H1 (cell line): ENCODE results near the gene GFOD1. TPM values are rescaled to one million over a fixed set of nuclear protein-coding genes. Genes with fewer than 3 reads are reported as not detected.
"Not testable (repeated sequence)": the region's sequence is repeated elsewhere in the genome, so short reads cannot be mapped to it uniquely, and the experiment has no call there.

ENCODE experiments used
- CTCF ChIA-PET: fragments of 300-600 bp; sonication (Branson Sonifier 250); formaldehyde crosslinking; loops from one replicate; lab custom pipeline; 2021; ENCODE audit not compliant: partially characterized antibody; lab: Charles Lee
- POLR2A ChIA-PET: fragments of 300-600 bp; sonication (Branson Sonifier 250); formaldehyde crosslinking; loops from one replicate; lab custom pipeline; 2021; ENCODE audit warnings: inconsistent platforms; ENCODE audit not compliant: partially characterized antibody; lab: Charles Lee
- DNase-seq, 2 experiments: peaks; one replicate each; pipeline versions ENCODE4 v3.0.0 to v3.0.0-alpha.2; 2010 to 2022; ENCODE audit warnings: low spot score in 2 of 2, low read depth in 1 of 2, mixed read lengths in 1 of 2
- FAIRE-seq: peaks from 2 replicates; lab custom pipeline; 2011; peaks lifted over from hg19 to GRCh38; lab: Jason Lieb, UNC
- H2AFZ ChIP-seq: 2 replicates; pipeline ENCODE4 v1.8.1; 2012; ENCODE audit warnings: low read length, inconsistent platforms
- H2AK5ac ChIP-seq: 2 replicates; pipeline ENCODE4 v1.6.1; 2013; ENCODE audit warnings: low read depth, low read length
- H2BK120ac ChIP-seq: replicated peaks from 2 replicates; pipeline ENCODE3; 2013; ENCODE audit warnings: low read depth, low read length, inconsistent platforms
- H2BK12ac ChIP-seq: 2 replicates; pipeline ENCODE4 v1.6.1; 2013; ENCODE audit warnings: low read depth, low read length
- H2BK15ac ChIP-seq: 2 replicates; pipeline ENCODE4 v1.6.1; 2013; ENCODE audit warnings: low read length
- H2BK20ac ChIP-seq: 2 replicates; pipeline ENCODE4 v1.6.1; 2013; ENCODE audit warnings: low read length
- H2BK5ac ChIP-seq: 2 replicates; pipeline ENCODE4 v1.6.1; 2013; ENCODE audit warnings: low read depth, low read length
- H3K14ac ChIP-seq: 2 replicates; pipeline ENCODE4 v1.6.1; 2013; ENCODE audit warnings: inconsistent platforms; ENCODE audit not compliant: insufficient read length
- H3K18ac ChIP-seq: 2 replicates; pipeline ENCODE4 v1.6.1; 2013; ENCODE audit warnings: low read length; ENCODE audit errors: extremely low read depth
- H3K23ac ChIP-seq: 2 replicates; pipeline ENCODE4 v1.6.1; 2013; ENCODE audit warnings: inconsistent platforms; ENCODE audit not compliant: insufficient read length
- H3K23me2 ChIP-seq: 2 replicates; pipeline ENCODE4 v1.6.1; 2013; ENCODE audit warnings: low read depth, low read length
- H3K27ac ChIP-seq: 2 replicates; pipeline ENCODE4 v1.6.1; 2011; ENCODE audit warnings: low read depth, low read length, inconsistent platforms
- H3K27me3 ChIP-seq, 4 experiments: replicated peaks in 1 of 4; 1 replicate in 1 of 4; 2 replicates in 3 of 4; pipeline versions ENCODE4 v1.6.1 to v1.8.1; 2011 to 2013; ENCODE audit warnings: low read length in 3 of 4, mild to moderate bottlenecking in 3 of 4, inconsistent platforms in 2 of 4, mixed read lengths in 2 of 4, moderate library complexity in 1 of 4; ENCODE audit not compliant: control insufficient read depth in 3 of 4, insufficient read depth in 3 of 4; ENCODE audit errors: extremely low read depth in 1 of 4
- H3K36me3 ChIP-seq, 4 experiments: 2 replicates each; pipeline versions ENCODE4 v1.6.1 to v1.8.1; 2011 to 2013; ENCODE audit warnings: mild to moderate bottlenecking in 4 of 4, low read length in 3 of 4, moderate library complexity in 2 of 4, control low read depth in 1 of 4, inconsistent platforms in 1 of 4; ENCODE audit not compliant: insufficient read depth in 4 of 4, control insufficient read depth in 2 of 4
- H3K4ac ChIP-seq: replicated peaks from 2 replicates; pipeline ENCODE3; 2013; ENCODE audit warnings: low read length, low read depth, mixed read lengths, inconsistent platforms; ENCODE audit not compliant: insufficient read length
- H3K4me1 ChIP-seq, 4 experiments: replicated peaks in 1 of 4; 1 replicate in 1 of 4; 2 replicates in 3 of 4; pipeline versions ENCODE4 v1.6.1 to v1.8.1; 2011 to 2013; ENCODE audit warnings: low read length in 3 of 4, inconsistent platforms in 2 of 4, mixed read lengths in 1 of 4; ENCODE audit not compliant: insufficient read depth in 4 of 4, control insufficient read depth in 3 of 4
- H3K4me2 ChIP-seq, 2 experiments: 2 replicates each; pipeline versions ENCODE4 v1.6.1 to v1.8.1; 2011 to 2013; ENCODE audit warnings: low read depth in 2 of 2, low read length in 2 of 2, control low read depth in 1 of 2, inconsistent platforms in 1 of 2, mild to moderate bottlenecking in 1 of 2; ENCODE audit not compliant: insufficient read depth in 1 of 2
- H3K4me3 ChIP-seq, 4 experiments: fragments of 200-600, 300-600 bp in 1 of 4; sonication (generic), shearing (Covaris generic), sonication (Bioruptor Twin) in 1 of 4; 2 replicates each; pipeline versions ENCODE4 v1.5.1 to v1.8.1; 2011 to 2016; ENCODE audit warnings: low read length in 4 of 4, low read depth in 3 of 4, control low read depth in 2 of 4, inconsistent platforms in 2 of 4, mild to moderate bottlenecking in 2 of 4, mixed read lengths in 1 of 4, moderate library complexity in 1 of 4; ENCODE audit not compliant: insufficient read depth in 2 of 4; ENCODE audit errors: extremely low read depth in 1 of 4
- H3K56ac ChIP-seq: replicated peaks from 2 replicates; pipeline ENCODE3; 2013; ENCODE audit warnings: low read depth, mild to moderate bottlenecking, mixed read lengths, low read length, inconsistent platforms; ENCODE audit not compliant: insufficient read length
- H3K79me1 ChIP-seq: 2 replicates; pipeline ENCODE4 v1.6.1; 2013; ENCODE audit warnings: low read depth, low read length, control low read depth
- H3K79me2 ChIP-seq, 2 experiments: 2 replicates each; pipeline versions ENCODE4 v1.6.1 to v1.8.1; 2012 to 2013; ENCODE audit warnings: low read length in 2 of 2, mild to moderate bottlenecking in 2 of 2, inconsistent platforms in 1 of 2; ENCODE audit not compliant: insufficient read depth in 2 of 2, control insufficient read depth in 1 of 2
- H3K9ac ChIP-seq, 4 experiments: replicated peaks in 1 of 4; 1 replicate in 1 of 4; 2 replicates in 3 of 4; pipeline versions ENCODE4 v1.6.1 to v1.8.1; 2011 to 2013; ENCODE audit warnings: low read depth in 3 of 4, low read length in 3 of 4, control low read depth in 2 of 4, mild to moderate bottlenecking in 2 of 4, moderate library complexity in 2 of 4, inconsistent platforms in 1 of 4; ENCODE audit errors: extremely low read depth in 1 of 4
- H3K9me3 ChIP-seq, 2 experiments: 2 replicates each; pipeline versions ENCODE4 v1.6.1 to v1.8.1; 2012 to 2013; ENCODE audit warnings: mild to moderate bottlenecking in 2 of 2, moderate library complexity in 2 of 2, control low read depth in 1 of 2, inconsistent platforms in 1 of 2, low read depth in 1 of 2, low read length in 1 of 2, mixed read lengths in 1 of 2; ENCODE audit not compliant: insufficient read depth in 2 of 2
- H4K20me1 ChIP-seq, 2 experiments: replicated peaks in 1 of 2; 2 replicates each; pipeline versions ENCODE3 to v1.8.1; 2011 to 2013; ENCODE audit warnings: inconsistent platforms in 2 of 2, low read length in 2 of 2, mild to moderate bottlenecking in 1 of 2; ENCODE audit not compliant: insufficient read depth in 2 of 2, control insufficient read depth in 1 of 2
- H4K5ac ChIP-seq: 2 replicates; pipeline ENCODE4 v1.6.1; 2013; ENCODE audit warnings: low read length, low read depth, mixed read lengths, inconsistent platforms; ENCODE audit not compliant: insufficient read length
- H4K8ac ChIP-seq: 2 replicates; pipeline ENCODE4 v1.8.0; 2013; ENCODE audit warnings: mild to moderate bottlenecking, moderate library complexity, low read length, inconsistent platforms; ENCODE audit not compliant: insufficient read depth; ENCODE audit errors: extremely low read depth
- H4K91ac ChIP-seq: replicated peaks from 2 replicates; pipeline ENCODE3; 2013; ENCODE audit warnings: low read length, mixed read lengths, inconsistent platforms; ENCODE audit not compliant: insufficient read length
- NRF1 ChIP-seq: IDR thresholded peaks from 2 replicates; pipeline ENCODE4 v1.6.1; 2011; ENCODE audit warnings: mild to moderate bottlenecking, low read depth, low read length, improper control_type of control experiment
- polyA plus RNA-seq, 7 experiments: library from polyadenylated mRNA; depleted of rRNA in 3 of 7; stranded (reverse) in 5 of 7; unstranded in 2 of 7; fragments of >200 nt in 5 of 7; fragments of 200-250 nt in 2 of 7; gene quantifications; 1 replicate in 5 of 7; 2 replicates in 1 of 7; 4 replicates in 1 of 7; pipeline versions ENCODE4 v1.2.1 to v1.2.3, GENCODE V29; 2011 to 2013; ENCODE audit warnings: missing spikeins in 2 of 7, mixed read lengths in 2 of 7
- total RNA-seq: library from RNA; stranded (reverse); fragmentation: NEBNext Ultra II Directional; extraction: Animal tissue kit (Norgen Biotek cat#: 25700); gene quantifications from 2 replicates; pipeline ENCODE4 v1.2.1, GENCODE V29; 2021

Gene GFOD1
- total and polyA plus RNA-seq, 2 of the 8 experiments (the other 6 are each of a cell fraction or from before 2014, with no cell fraction given), result 2.5 to 8.8 TPM

- no peak for TF ChIP-seq NRF1
Observed at GRCh38 chr6:13434777-13435176, 52.6 kb downstream of the GFOD1 start (continued).

DNA sequence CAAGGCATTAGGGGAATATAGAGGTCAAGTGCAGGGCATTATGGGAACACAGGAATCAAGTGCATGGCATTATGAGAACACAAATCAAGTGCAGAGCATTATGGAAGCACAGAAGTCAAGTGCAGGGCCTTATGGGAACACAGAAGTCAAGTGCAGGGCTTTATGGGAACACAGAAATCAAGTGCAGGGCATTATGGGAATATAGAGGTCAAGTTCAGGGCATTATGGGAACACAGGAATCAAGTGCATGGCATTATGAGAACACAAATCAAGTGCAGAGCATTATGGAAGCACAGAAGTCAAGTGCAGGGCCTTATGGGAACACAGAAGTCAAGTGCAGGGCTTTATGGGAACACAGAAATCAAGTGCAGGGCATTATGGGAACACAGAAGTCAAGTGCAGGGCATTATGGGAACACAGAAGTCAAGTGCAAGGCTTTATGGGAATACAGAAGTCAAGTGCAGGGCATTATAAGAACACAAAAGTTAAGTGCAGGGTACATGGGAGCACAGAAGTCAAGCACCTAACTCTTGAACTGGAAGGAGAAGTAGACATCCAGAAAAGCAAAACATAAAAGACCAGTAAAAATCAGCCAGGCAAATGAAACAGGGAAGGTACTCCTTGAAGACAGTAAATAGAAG, 53.1 kb downstream of the GFOD1 start:
- H2AFZ ChIP-seq, H3K4me1 ChIP-seq, H3K14ac ChIP-seq, H4K8ac ChIP-seq, DNase-seq, H2BK20ac ChIP-seq, H3K56ac ChIP-seq, H4K5ac ChIP-seq, H3K23ac ChIP-seq, H3K23me2 ChIP-seq, H4K20me1 ChIP-seq, FAIRE-seq, H3K79me1 ChIP-seq, H3K4me3 ChIP-seq, H2BK120ac ChIP-seq, H4K91ac ChIP-seq, H2BK5ac ChIP-seq, H3K9me3 ChIP-seq, H2BK12ac ChIP-seq, H3K27me3 ChIP-seq, H3K27ac ChIP-seq, H3K9ac ChIP-seq, H3K36me3 ChIP-seq, H3K4me2 ChIP-seq, H3K4ac ChIP-seq, H2AK5ac ChIP-seq, H3K18ac ChIP-seq, H3K79me2 ChIP-seq: not testable (repeated sequence)
- ChIA-PET CTCF (interaction anchor here (1.2 to 1.7 kb wide), 2 partner anchors 9 to 18 kb away, joined by 4 to 7 read pairs; no protein-coding TSS in a partner anchor), POLR2A (interaction anchor here (1.4 to 1.6 kb wide), 2 partner anchors 12 kb away, joined by 4 read pairs; no protein-coding TSS in a partner anchor)
- 0 out of 2 replicates have a peak overlapping the region, but pooled peaks have one; percentile 67 for H2BK15ac ChIP-seq
